ENCODE results near the gene GHR.

GHR gene

DNA sequence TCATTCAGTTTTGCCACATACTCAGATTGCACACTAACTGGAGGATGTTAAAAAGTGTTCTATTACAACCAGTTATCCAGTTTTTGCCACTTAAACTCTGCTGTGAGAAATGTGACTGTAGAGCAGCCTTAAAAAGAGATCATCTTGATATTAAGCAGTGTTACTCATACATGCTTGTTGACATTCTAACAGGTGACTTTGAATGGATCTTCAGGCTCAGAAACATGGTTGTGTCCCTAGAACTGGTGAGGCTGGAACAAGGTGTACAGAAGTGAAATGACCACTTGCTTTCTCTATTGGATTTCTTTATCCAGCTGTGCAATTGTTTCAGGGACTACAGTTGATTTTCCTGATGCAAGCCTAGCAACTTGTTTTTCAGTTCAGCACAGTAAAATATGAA lies 167.3 kb downstream of the GHR start:
- peak overlapping the region; percentile 17 for H3K27ac ChIP-seq (ENCODE audit: low read depth, low read length, poor library complexity, severe bottlenecking)
- H3K9ac ChIP-seq (ENCODE audit: low read length) = no peak overlapping the region
- no peaks in the 10 kb centered on the region for H3K79me2 ChIP-seq (ENCODE audit: insufficient read depth, low read length)
- peaks cover 13% of the 10 kb centered on the region for H3K4me1 ChIP-seq (ENCODE audit: insufficient read depth, low read length, severe bottlenecking)
- H3K9me3 ChIP-seq (ENCODE audit: low read length) = no peaks in the 10 kb centered on the region
- H2AFZ ChIP-seq (ENCODE audit: low read length) = no peak overlapping the region
- H3F3A ChIP-seq (ENCODE audit: insufficient read depth, low read length) = no peaks in the 10 kb centered on the region
- no peaks in the 10 kb centered on the region for H3K27me3 ChIP-seq (ENCODE audit: insufficient read depth, low read length)
- no peak overlapping the region for H3K4me3 ChIP-seq (ENCODE audit: low read depth, low read length, poor library complexity, severe bottlenecking)
- TF ChIP-seq CTCF (IDR thresholded peaks at IDR 0.05; ENCODE audit: low read length) = no peak
- no peak for TF ChIP-seq EZH2 (IDR thresholded peaks at IDR 0.05; ENCODE audit: borderline replicate concordance, low read length)
- no peaks in the 10 kb centered on the region for H4K20me1 ChIP-seq (ENCODE audit: insufficient read depth, low read length)
- no peaks in the 10 kb centered on the region for H3K36me3 ChIP-seq (ENCODE audit: insufficient read depth, low read length)
- H3K4me2 ChIP-seq (ENCODE audit: low read length) = no peak overlapping the region; the same call in 1 of the 2 replicates
- no peaks in the 10 kb centered on the region; the same call in 1 of the 2 replicates for H3K9me2 ChIP-seq (ENCODE audit: low read depth, low read length)

- TF ChIP-seq EZH2 (IDR thresholded peaks at IDR 0.05; ENCODE audit: borderline replicate concordance, low read length) = no peak
- no peak for TF ChIP-seq CTCF (IDR thresholded peaks at IDR 0.05; ENCODE audit: low read length)
- no peak overlapping the region for H3K9ac ChIP-seq (ENCODE audit: low read length)
- no peaks in the 10 kb centered on the region for H4K20me1 ChIP-seq (ENCODE audit: insufficient read depth, low read length)
- no peaks in the 10 kb centered on the region for H3K79me2 ChIP-seq (ENCODE audit: insufficient read depth, low read length)
- H3K4me2 ChIP-seq (ENCODE audit: low read length) = no peak overlapping the region
- no peaks in the 10 kb centered on the region; the same call in 1 of the 2 replicates for H3K9me2 ChIP-seq (ENCODE audit: low read depth, low read length)
- H3K27me3 ChIP-seq (ENCODE audit: insufficient read depth, low read length) = no peaks in the 10 kb centered on the region
- no peak overlapping the region for H2AFZ ChIP-seq (ENCODE audit: low read length)
- H3F3A ChIP-seq (ENCODE audit: insufficient read depth, low read length) = no peaks in the 10 kb centered on the region
- H3K27ac ChIP-seq (ENCODE audit: low read depth, low read length, poor library complexity, severe bottlenecking) = peak overlapping the region; percentile 17
- no peaks in the 10 kb centered on the region for H3K9me3 ChIP-seq (ENCODE audit: low read length)
- H3K36me3 ChIP-seq (ENCODE audit: insufficient read depth, low read length) = no peaks in the 10 kb centered on the region
- H3K4me1 ChIP-seq (ENCODE audit: insufficient read depth, low read length, severe bottlenecking) = peaks cover 13% of the 10 kb centered on the region
- no peak overlapping the region for H3K4me3 ChIP-seq (ENCODE audit: low read depth, low read length, poor library complexity, severe bottlenecking)
Measured at GRCh38 chr5:42591015-42591414, 167.8 kb downstream of the GHR start.

DNA sequence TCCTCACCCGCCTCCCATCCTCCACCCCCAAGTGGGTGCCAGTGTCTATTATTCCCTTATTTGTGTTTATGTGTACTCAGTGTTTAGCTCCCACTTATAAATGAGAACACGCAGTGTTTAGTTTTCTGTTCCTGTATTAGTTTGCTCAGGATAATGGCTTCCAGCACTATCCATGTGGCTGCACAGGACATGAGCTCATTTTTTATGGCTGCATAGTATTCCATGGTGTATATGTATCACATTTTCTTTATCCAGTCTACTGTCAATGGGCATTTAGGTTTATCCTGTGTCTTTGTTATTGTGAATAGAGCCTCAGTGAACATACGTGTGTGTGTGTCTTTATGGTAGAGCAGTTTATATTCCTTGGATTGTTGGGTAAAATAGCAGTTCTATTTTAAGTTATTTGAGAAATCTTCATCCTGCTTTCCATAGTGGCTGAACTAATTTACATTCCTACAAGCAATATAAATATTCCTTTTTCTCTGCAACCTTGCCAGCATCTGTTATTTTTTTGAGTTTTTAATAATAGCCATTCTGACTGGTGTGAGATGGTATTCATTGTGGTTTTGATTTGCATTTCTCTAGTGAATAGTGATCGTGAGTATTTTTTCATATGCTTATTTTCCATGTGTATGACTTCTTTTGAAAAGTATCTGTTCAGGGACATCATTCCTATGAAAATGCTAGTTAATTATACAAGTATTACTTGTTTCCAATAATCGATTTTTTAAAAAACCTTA lies 169.3 kb downstream of the GHR start:
- no peaks in the 10 kb centered on the region for H3K27me3 ChIP-seq (ENCODE audit: insufficient read depth, low read length)
- no peaks in the 10 kb centered on the region for H3K79me2 ChIP-seq (ENCODE audit: insufficient read depth, low read length)
- TF ChIP-seq EZH2 (IDR thresholded peaks at IDR 0.05; ENCODE audit: borderline replicate concordance, low read length) (no peak), CTCF (IDR thresholded peaks at IDR 0.05; ENCODE audit: low read length) (no peak)
- H3K9me3 ChIP-seq (ENCODE audit: low read length) = no peaks in the 10 kb centered on the region
- peaks cover 13% of the 10 kb centered on the region for H3K4me1 ChIP-seq (ENCODE audit: insufficient read depth, low read length, severe bottlenecking)
- no peak overlapping the region for H3K4me3 ChIP-seq (ENCODE audit: low read depth, low read length, poor library complexity, severe bottlenecking)
- no peaks in the 10 kb centered on the region for H3K36me3 ChIP-seq (ENCODE audit: insufficient read depth, low read length)
- no peaks in the 10 kb centered on the region; the same call in 1 of the 2 replicates for H3K9me2 ChIP-seq (ENCODE audit: low read depth, low read length)
- no peak overlapping the region for H3K9ac ChIP-seq (ENCODE audit: low read length)
- H3K27ac ChIP-seq (ENCODE audit: low read depth, low read length, poor library complexity, severe bottlenecking) = no peak overlapping the region
- H4K20me1 ChIP-seq (ENCODE audit: insufficient read depth, low read length) = no peaks in the 10 kb centered on the region
- H3K4me2 ChIP-seq (ENCODE audit: low read length) = no peak overlapping the region
- no peaks in the 10 kb centered on the region for H3F3A ChIP-seq (ENCODE audit: insufficient read depth, low read length)
- H2AFZ ChIP-seq (ENCODE audit: low read length) = no peak overlapping the region
